GM23338 (cell line): ENCODE results near the gene ZBTB22. TPM values are rescaled to one million over a fixed set of nuclear protein-coding genes. Genes with fewer than 3 reads are reported as not detected.
A peak's percentile ranks its signal among the peaks of the same experiment; 100 is the strongest.

Experiments
- ATAC-seq: fragments of 200-7000 bp; cut with Tn5 transposase; 3 replicates; pipeline ENCODE4 v1.9.1; 2020
- DNase-seq: peaks from one replicate; pipeline ENCODE4 v3.0.0-alpha.2; 2015; ENCODE audit warnings: low spot score
- H2AFZ ChIP-seq: fragments of 200-600 bp; sonication (generic); 2 replicates; pipeline ENCODE4 v1.8.0; 2016; ENCODE audit warnings: antibody characterized with exemption, mild to moderate bottlenecking, moderate library complexity
- H3F3A ChIP-seq: fragments of 200-600 bp; sonication (generic); replicated peaks from 2 replicates; pipeline ENCODE4 v1.8.0; 2017; ENCODE audit warnings: antibody characterized with exemption, mixed run types, low read depth
- H3K27ac ChIP-seq: fragments of 200-600 bp; sonication (generic); 2 replicates; pipeline ENCODE4 v1.6.1; 2016; ENCODE audit warnings: low read depth
- H3K27me3 ChIP-seq: fragments of 200-600 bp; sonication (generic); 2 replicates; pipeline ENCODE4 v1.8.0; 2016; ENCODE audit warnings: mild to moderate bottlenecking, mixed run types, moderate library complexity; ENCODE audit not compliant: insufficient read depth
- H3K36me3 ChIP-seq: fragments of 200-600 bp; sonication (generic); 2 replicates; pipeline ENCODE4 v1.8.0; 2016; ENCODE audit warnings: mild to moderate bottlenecking; ENCODE audit not compliant: insufficient read depth
- H3K4me1 ChIP-seq: fragments of 200-600 bp; sonication (generic); 2 replicates; pipeline ENCODE4 v1.8.0; 2016; ENCODE audit warnings: mild to moderate bottlenecking, moderate library complexity; ENCODE audit not compliant: insufficient read depth
- H3K4me2 ChIP-seq: fragments of 200-600 bp; sonication (generic); 2 replicates; pipeline ENCODE4 v1.7.1; 2017; ENCODE audit warnings: mixed run types
- H3K4me3 ChIP-seq: fragments of 200-600 bp; sonication (generic); 2 replicates; pipeline ENCODE4 v1.6.1; 2016; ENCODE audit warnings: mixed run types
- H3K79me2 ChIP-seq: fragments of 200-600 bp; sonication (generic); replicated peaks from 2 replicates; pipeline ENCODE4 v1.8.0; 2017; ENCODE audit warnings: mild to moderate bottlenecking; ENCODE audit not compliant: insufficient read depth
- H3K9me2 ChIP-seq: fragments of 200-600 bp; sonication (generic); 2 replicates; pipeline ENCODE4 v1.8.0; 2017; ENCODE audit not compliant: insufficient read depth
- H4K20me1 ChIP-seq: fragments of 200-600 bp; sonication (generic); replicated peaks from 2 replicates; pipeline ENCODE4 v1.8.0; 2017; ENCODE audit warnings: mild to moderate bottlenecking; ENCODE audit not compliant: insufficient read depth
- H3K27ac Mint-ChIP-seq: 2 replicates; pipeline ENCODE4 v1.8.0; 2020; ENCODE audit warnings: inconsistent platforms, mild to moderate bottlenecking, moderate library complexity, mixed read lengths
- H3K27me3 Mint-ChIP-seq: 3 replicates; pipeline ENCODE4 v1.8.0; 2022; ENCODE audit warnings: low read depth, mild to moderate bottlenecking, moderate library complexity, mixed read lengths, inconsistent platforms; ENCODE audit not compliant: insufficient read depth, poor library complexity
- H3K36me3 Mint-ChIP-seq: 3 replicates; pipeline ENCODE4 v1.8.0; 2021; ENCODE audit warnings: low read depth, mild to moderate bottlenecking, inconsistent platforms, moderate library complexity, mixed read lengths
- H3K4me1 Mint-ChIP-seq: 3 replicates; pipeline ENCODE4 v1.8.0; 2020; ENCODE audit warnings: mild to moderate bottlenecking, inconsistent platforms, mixed read lengths
- H3K4me3 Mint-ChIP-seq: 3 replicates; pipeline ENCODE4 v1.8.0; 2021; ENCODE audit warnings: moderate library complexity, mild to moderate bottlenecking, inconsistent platforms, mixed read lengths
- H3K9me3 Mint-ChIP-seq: 3 replicates; pipeline ENCODE4 v1.8.0; 2020; ENCODE audit warnings: moderate library complexity, mild to moderate bottlenecking, inconsistent platforms, mixed read lengths
- CREB1 ChIP-seq: fragments of 250-450 bp; sonication (Bioruptor Pico); IDR thresholded peaks from 2 replicates; pipeline ENCODE4 v1.5.0; 2020; ENCODE audit warnings: low read depth, mild to moderate bottlenecking, moderate library complexity
- CTCF ChIP-seq, 2 experiments: fragments of 200-600 bp in 1 of 2; sonication (generic) in 1 of 2; conservative IDR thresholded peaks; 2 replicates each; pipeline versions ENCODE4 v1.5.1 to v1.6.1; 2016 to 2017; ENCODE audit warnings: antibody characterized with exemption in 2 of 2, low read depth in 2 of 2, mild to moderate bottlenecking in 2 of 2, moderate library complexity in 1 of 2
- ETS1 ChIP-seq: IDR thresholded peaks from 2 replicates; pipeline ENCODE4 v1.6.1; 2016; ENCODE audit warnings: antibody characterized with exemption
- EZH2 ChIP-seq: fragments of 200-600 bp; sonication (generic); IDR thresholded peaks from one replicate; pipeline ENCODE4 v1.8.0; 2017; ENCODE audit warnings: antibody characterized with exemption, mild to moderate bottlenecking, low read depth; ENCODE audit not compliant: unreplicated experiment
- EZH2phosphoT487 ChIP-seq: fragments of 200-600 bp; sonication (generic); IDR thresholded peaks from one replicate; pipeline ENCODE4 v1.8.1; 2018; ENCODE audit warnings: antibody characterized with exemption; ENCODE audit not compliant: unreplicated experiment
- JUNB ChIP-seq: IDR thresholded peaks from one replicate; pipeline ENCODE4 v1.6.1; 2016; ENCODE audit warnings: antibody characterized with exemption; ENCODE audit not compliant: unreplicated experiment
- NANOG ChIP-seq: IDR thresholded peaks from 2 replicates; pipeline ENCODE4 v1.6.1; 2016; ENCODE audit warnings: antibody characterized with exemption, borderline replicate concordance
- POLR2AphosphoS5 ChIP-seq: IDR thresholded peaks from 2 replicates; pipeline ENCODE4 v1.6.1; 2016; ENCODE audit warnings: antibody characterized with exemption, low read depth
- REST ChIP-seq: IDR thresholded peaks from one replicate; pipeline ENCODE4 v1.6.1; 2018; ENCODE audit warnings: antibody characterized with exemption; ENCODE audit not compliant: unreplicated experiment
- STAT1 ChIP-seq: IDR thresholded peaks from one replicate; pipeline ENCODE4 v1.6.1; 2016; ENCODE audit warnings: antibody characterized with exemption; ENCODE audit not compliant: unreplicated experiment
- ZNF114 ChIP-seq: fragments of 250-450 bp; sonication (Bioruptor Pico); IDR thresholded peaks from 2 replicates; pipeline ENCODE4 v1.5.0; 2020; ENCODE audit warnings: mild to moderate bottlenecking, moderate library complexity
- polyA plus RNA-seq: library from polyadenylated mRNA; unstranded; fragments of >200 nt; fragmentation: Nextera tagmentation; extraction: Ambion mirVana; gene quantifications from 2 replicates; pipeline ENCODE4 v1.2.1, GENCODE V29; 2016
- total RNA-seq: library from RNA; depleted of rRNA; stranded (reverse); fragments of >200 nt; shearing (Covaris generic); gene quantifications from 2 replicates; pipeline ENCODE4 v1.2.3, GENCODE V29; 2014
- TF ChIP-seq, protein P1 (sequence below): fragments of 250-450 bp; sonication (Bioruptor Pico); IDR thresholded peaks from 2 replicates; pipeline ENCODE4 v1.5.0; 2020; ENCODE audit warnings: mild to moderate bottlenecking, moderate library complexity

The ZBTB22 gene
- total and polyA plus RNA-seq, 2 experiments from 2014 or later: 3.9 to 7.7 TPM

DNA sequence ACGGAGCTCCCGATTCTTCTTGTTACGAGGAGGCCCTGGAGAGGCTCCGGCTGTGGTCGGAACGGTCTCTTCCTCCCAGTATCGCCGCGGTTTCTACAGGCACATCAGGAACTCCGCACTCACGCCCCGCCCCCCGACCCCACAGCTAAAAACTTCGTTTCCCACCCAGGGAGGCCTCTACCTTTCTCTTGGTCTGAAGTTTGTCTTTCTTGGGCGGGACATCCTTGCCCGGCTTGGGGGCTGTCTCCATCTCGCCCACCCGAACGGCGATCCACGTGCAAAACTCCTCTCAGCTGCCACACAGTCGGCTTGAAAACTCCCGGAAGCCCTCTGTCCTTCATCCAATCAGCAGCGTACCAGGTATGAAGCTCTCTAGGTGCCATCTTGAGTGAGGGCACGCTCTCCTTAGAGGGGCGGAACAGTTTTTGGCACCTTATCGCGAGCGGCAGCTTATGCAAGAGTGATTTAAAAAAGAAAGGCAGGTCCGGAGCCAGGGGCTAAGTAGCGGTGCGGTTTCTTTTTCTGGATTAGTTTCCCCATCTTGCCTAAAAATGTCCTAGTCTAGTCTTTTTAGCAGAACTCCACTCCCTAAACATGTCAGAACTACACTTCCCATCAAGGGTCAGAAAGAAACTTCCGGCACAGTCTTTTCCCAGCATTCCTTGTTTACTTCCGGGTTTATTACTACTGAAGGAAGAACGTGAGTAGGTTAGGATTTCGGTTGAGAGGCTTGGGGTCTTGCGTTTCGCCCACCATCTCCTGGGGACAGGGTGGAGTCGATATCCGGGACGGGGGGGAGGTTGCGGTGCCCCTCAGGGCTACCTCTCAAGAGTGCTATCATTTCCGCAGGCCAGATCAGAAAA is 28.4 kb downstream of the ZBTB22 start, which contains the start of the genes PFDN6 and WDR46:
Gene PFDN6 (plus strand): TSS at position 681 of the 863 bp plus-strand sequence. CDS start 256 bp downstream, outside the sequence.
Gene WDR46 (minus strand): TSS at position 319 of the 863 bp plus-strand sequence. CDS start 69 bp downstream, at position 250.
- Histone ChIP-seq H3K4me1 (peaks cover 13% of the 10 kb centered on the region), H3K4me2 (peak within 1 kb of the TSS; percentile 97), H3F3A (peaks cover 6% of the 10 kb centered on the region; the same call in 1 of the 2 replicates), H3K27me3 (no peaks in the 10 kb centered on the region), H3K79me2 (peaks cover 39% of the 10 kb centered on the region), H3K36me3 (peaks cover 25% of the 10 kb centered on the region), H3K4me3 (peak within 1 kb of the TSS; percentile 68), H4K20me1 (peaks cover 17% of the 10 kb centered on the region), H3K9me2 (no peaks in the 10 kb centered on the region), H3K27ac (no peak within 1 kb of the TSS), H2AFZ (peak within 1 kb of the TSS; percentile 57)
- DNase-seq (peak; percentile 95), ATAC-seq (peak; percentile 97)
- Mint-ChIP-seq H3K9me3 (no peaks in the 10 kb centered on the region), H3K27ac (peak within 1 kb of the TSS; percentile 90), H3K4me3 (peak within 1 kb of the TSS; percentile 96), H3K36me3 (peaks cover 56% of the 10 kb centered on the region), H3K27me3 (peaks cover 2% of the 10 kb centered on the region), H3K4me1 (peaks cover 16% of the 10 kb centered on the region)
- TF ChIP-seq STAT1: no peak
- TF ChIP-seq POLR2AphosphoS5: peak; percentile 73; the same call in 1 of the 2 replicates
- no peak for TF ChIP-seq CTCF (conservative IDR thresholded peaks at IDR 0.05; ENCODE audit: low read depth in 2 of 2)
- TF ChIP-seq CREB1 (CRISPR knock-in tag): no peak; the same call in 1 of the 2 replicates
- TF ChIP-seq REST: no peak
- no peak for TF ChIP-seq JUNB
- no peak for TF ChIP-seq ZNF114 (CRISPR knock-in tag)
- peak; percentile 98 for TF ChIP-seq ETS1
- no peak for TF ChIP-seq EZH2
- TF ChIP-seq, protein P1, sequence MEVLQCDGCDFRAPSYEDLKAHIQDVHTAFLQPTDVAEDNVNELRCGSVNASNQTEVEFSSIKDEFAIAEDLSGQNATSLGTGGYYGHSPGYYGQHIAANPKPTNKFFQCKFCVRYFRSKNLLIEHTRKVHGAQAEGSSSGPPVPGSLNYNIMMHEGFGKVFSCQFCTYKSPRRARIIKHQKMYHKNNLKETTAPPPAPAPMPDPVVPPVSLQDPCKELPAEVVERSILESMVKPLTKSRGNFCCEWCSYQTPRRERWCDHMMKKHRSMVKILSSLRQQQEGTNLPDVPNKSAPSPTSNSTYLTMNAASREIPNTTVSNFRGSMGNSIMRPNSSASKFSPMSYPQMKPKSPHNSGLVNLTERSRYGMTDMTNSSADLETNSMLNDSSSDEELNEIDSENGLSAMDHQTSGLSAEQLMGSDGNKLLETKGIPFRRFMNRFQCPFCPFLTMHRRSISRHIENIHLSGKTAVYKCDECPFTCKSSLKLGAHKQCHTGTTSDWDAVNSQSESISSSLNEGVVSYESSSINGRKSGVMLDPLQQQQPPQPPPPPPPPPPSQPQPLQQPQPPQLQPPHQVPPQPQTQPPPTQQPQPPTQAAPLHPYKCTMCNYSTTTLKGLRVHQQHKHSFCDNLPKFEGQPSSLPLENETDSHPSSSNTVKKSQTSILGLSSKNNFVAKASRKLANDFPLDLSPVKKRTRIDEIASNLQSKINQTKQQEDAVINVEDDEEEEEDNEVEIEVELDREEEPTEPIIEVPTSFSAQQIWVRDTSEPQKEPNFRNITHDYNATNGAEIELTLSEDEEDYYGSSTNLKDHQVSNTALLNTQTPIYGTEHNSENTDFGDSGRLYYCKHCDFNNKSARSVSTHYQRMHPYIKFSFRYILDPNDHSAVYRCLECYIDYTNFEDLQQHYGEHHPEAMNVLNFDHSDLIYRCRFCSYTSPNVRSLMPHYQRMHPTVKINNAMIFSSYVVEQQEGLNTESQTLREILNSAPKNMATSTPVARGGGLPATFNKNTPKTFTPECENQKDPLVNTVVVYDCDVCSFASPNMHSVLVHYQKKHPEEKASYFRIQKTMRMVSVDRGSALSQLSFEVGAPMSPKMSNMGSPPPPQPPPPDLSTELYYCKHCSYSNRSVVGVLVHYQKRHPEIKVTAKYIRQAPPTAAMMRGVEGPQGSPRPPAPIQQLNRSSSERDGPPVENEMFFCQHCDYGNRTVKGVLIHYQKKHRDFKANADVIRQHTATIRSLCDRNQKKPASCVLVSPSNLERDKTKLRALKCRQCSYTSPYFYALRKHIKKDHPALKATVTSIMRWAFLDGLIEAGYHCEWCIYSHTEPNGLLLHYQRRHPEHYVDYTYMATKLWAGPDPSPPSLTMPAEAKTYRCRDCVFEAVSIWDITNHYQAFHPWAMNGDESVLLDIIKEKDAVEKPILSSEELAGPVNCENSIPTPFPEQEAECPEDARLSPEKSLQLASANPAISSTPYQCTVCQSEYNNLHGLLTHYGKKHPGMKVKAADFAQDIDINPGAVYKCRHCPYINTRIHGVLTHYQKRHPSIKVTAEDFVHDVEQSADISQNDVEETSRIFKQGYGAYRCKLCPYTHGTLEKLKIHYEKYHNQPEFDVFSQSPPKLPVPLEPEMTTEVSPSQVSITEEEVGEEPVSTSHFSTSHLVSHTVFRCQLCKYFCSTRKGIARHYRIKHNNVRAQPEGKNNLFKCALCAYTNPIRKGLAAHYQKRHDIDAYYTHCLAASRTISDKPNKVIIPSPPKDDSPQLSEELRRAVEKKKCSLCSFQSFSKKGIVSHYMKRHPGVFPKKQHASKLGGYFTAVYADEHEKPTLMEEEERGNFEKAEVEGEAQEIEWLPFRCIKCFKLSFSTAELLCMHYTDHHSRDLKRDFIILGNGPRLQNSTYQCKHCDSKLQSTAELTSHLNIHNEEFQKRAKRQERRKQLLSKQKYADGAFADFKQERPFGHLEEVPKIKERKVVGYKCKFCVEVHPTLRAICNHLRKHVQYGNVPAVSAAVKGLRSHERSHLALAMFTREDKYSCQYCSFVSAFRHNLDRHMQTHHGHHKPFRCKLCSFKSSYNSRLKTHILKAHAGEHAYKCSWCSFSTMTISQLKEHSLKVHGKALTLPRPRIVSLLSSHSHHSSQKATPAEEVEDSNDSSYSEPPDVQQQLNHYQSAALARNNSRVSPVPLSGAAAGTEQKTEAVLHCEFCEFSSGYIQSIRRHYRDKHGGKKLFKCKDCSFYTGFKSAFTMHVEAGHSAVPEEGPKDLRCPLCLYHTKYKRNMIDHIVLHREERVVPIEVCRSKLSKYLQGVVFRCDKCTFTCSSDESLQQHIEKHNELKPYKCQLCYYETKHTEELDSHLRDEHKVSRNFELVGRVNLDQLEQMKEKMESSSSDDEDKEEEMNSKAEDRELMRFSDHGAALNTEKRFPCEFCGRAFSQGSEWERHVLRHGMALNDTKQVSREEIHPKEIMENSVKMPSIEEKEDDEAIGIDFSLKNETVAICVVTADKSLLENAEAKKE: no peak
- TF ChIP-seq NANOG: no peak
- TF ChIP-seq EZH2phosphoT487: no peak
